NT2/D1 (cell line): Measurements from ENCODE around the gene KCNQ5.

Experiments used
- DNase-seq: peaks from one replicate; pipeline ENCODE4 v3.0.0-alpha.2; 2011; ENCODE audit warnings: low read depth, low spot score
- H3K27me3 ChIP-seq: 2 replicates; pipeline ENCODE4 v1.6.0; 2011; ENCODE audit warnings: mild to moderate bottlenecking; ENCODE audit not compliant: insufficient read length, insufficient read depth
- H3K36me3 ChIP-seq: 2 replicates; pipeline ENCODE4 v1.6.1; 2011; ENCODE audit warnings: mild to moderate bottlenecking, low read length, mixed read lengths; ENCODE audit not compliant: insufficient read depth, insufficient read length
- H3K4me1 ChIP-seq: 2 replicates; pipeline ENCODE4 v1.5.1; 2011; ENCODE audit not compliant: insufficient read depth, insufficient read length
- H3K4me3 ChIP-seq: 2 replicates; pipeline ENCODE4 v1.5.1; 2011; ENCODE audit warnings: low read depth; ENCODE audit not compliant: insufficient read length
- H3K9ac ChIP-seq: 2 replicates; pipeline ENCODE4 v1.6.0; 2011; ENCODE audit warnings: low read depth; ENCODE audit not compliant: insufficient read length
- H3K9me3 ChIP-seq: 2 replicates; pipeline ENCODE4 v1.5.1; 2011; ENCODE audit warnings: mild to moderate bottlenecking, low read length; ENCODE audit not compliant: insufficient read depth
- SUZ12 ChIP-seq: IDR thresholded peaks from 2 replicates; pipeline ENCODE4 v1.6.1; 2011; ENCODE audit not compliant: insufficient read length, insufficient read depth; ENCODE audit errors: extremely low read depth
- YY1 ChIP-seq: IDR thresholded peaks from 2 replicates; pipeline ENCODE4 v1.6.1; 2011; ENCODE audit not compliant: insufficient read length, insufficient read depth
- ZNF274 ChIP-seq: IDR thresholded peaks from 2 replicates; pipeline ENCODE4 v1.6.1; 2011; ENCODE audit warnings: mild to moderate bottlenecking, low read depth, low read length

KCNQ5 gene

GRCh38 chr6:72676995-72677394 is 55.1 kb downstream of the KCNQ5 start:
- H3K36me3 ChIP-seq, result no peaks in the 10 kb centered on the region
- H3K4me1 ChIP-seq, result no peaks in the 10 kb centered on the region
- H3K9me3 ChIP-seq, result no peaks in the 10 kb centered on the region
- H3K27me3 ChIP-seq, result no peaks in the 10 kb centered on the region
- no peak overlapping the region for H3K4me3 ChIP-seq
- no peak for DNase-seq
- no peak overlapping the region for H3K9ac ChIP-seq
- TF ChIP-seq YY1, result no peak
- TF ChIP-seq ZNF274, result no peak
- no peak for TF ChIP-seq SUZ12

GRCh38 chr6:72677740-72678139 is 55.9 kb downstream of the KCNQ5 start:
- no peaks in the 10 kb centered on the region for H3K4me1 ChIP-seq
- no peak overlapping the region for H3K4me3 ChIP-seq
- no peaks in the 10 kb centered on the region for H3K36me3 ChIP-seq
- no peaks in the 10 kb centered on the region for H3K9me3 ChIP-seq
- no peak for DNase-seq
- TF ChIP-seq SUZ12 (no peak), ZNF274 (no peak), YY1 (no peak)
- no peak overlapping the region for H3K9ac ChIP-seq
- no peaks in the 10 kb centered on the region for H3K27me3 ChIP-seq

GRCh38 chr6:72683797-72684196 is 61.9 kb downstream of the KCNQ5 start:
- Histone ChIP-seq H3K4me3 (no peak overlapping the region), H3K27me3 (no peaks in the 10 kb centered on the region), H3K36me3 (no peaks in the 10 kb centered on the region), H3K4me1 (no peaks in the 10 kb centered on the region), H3K9ac (no peak overlapping the region), H3K9me3 (no peaks in the 10 kb centered on the region)
- TF ChIP-seq SUZ12 (no peak), YY1 (no peak), ZNF274 (no peak)
- DNase-seq, result no peak

- Histone ChIP-seq H3K27me3 (no peaks in the 10 kb centered on the region), H3K4me3 (no peak overlapping the region), H3K36me3 (no peaks in the 10 kb centered on the region), H3K4me1 (no peaks in the 10 kb centered on the region), H3K9ac (no peak overlapping the region), H3K9me3 (no peaks in the 10 kb centered on the region)
- TF ChIP-seq SUZ12 (no peak), YY1 (no peak), ZNF274 (no peak)
- no peak for DNase-seq
Measured at GRCh38 chr6:72689107-72689954, 67.5 kb downstream of the KCNQ5 start.

GRCh38 chr6:72691249-72691648 is 69.4 kb downstream of the KCNQ5 start:
- H3K4me1 ChIP-seq, result no peaks in the 10 kb centered on the region
- no peak overlapping the region for H3K4me3 ChIP-seq
- H3K36me3 ChIP-seq, result no peaks in the 10 kb centered on the region
- no peak for TF ChIP-seq YY1
- no peak for TF ChIP-seq SUZ12
- TF ChIP-seq ZNF274, result no peak
- H3K9ac ChIP-seq, result no peak overlapping the region
- DNase-seq, result no peak
- no peaks in the 10 kb centered on the region for H3K27me3 ChIP-seq
- no peaks in the 10 kb centered on the region for H3K9me3 ChIP-seq

- no peaks in the 10 kb centered on the region for H3K4me1 ChIP-seq
- H3K4me3 ChIP-seq, result no peak overlapping the region
- TF ChIP-seq ZNF274 (no peak), SUZ12 (no peak), YY1 (no peak)
- H3K36me3 ChIP-seq, result no peaks in the 10 kb centered on the region
- H3K27me3 ChIP-seq, result no peaks in the 10 kb centered on the region
- H3K9ac ChIP-seq, result no peak overlapping the region
- H3K9me3 ChIP-seq, result no peaks in the 10 kb centered on the region
- DNase-seq, result no peak
Measured at GRCh38 chr6:72696055-72696454, 74.2 kb downstream of the KCNQ5 start.

- Histone ChIP-seq H3K36me3 (no peaks in the 10 kb centered on the region), H3K4me3 (no peak overlapping the region), H3K9me3 (no peaks in the 10 kb centered on the region), H3K27me3 (no peaks in the 10 kb centered on the region), H3K4me1 (no peaks in the 10 kb centered on the region), H3K9ac (no peak overlapping the region)
- no peak for DNase-seq
- TF ChIP-seq ZNF274 (no peak), YY1 (no peak), SUZ12 (no peak)
Measured at GRCh38 chr6:72699159-72699558, 77.3 kb downstream of the KCNQ5 start.
